ENCODE data around the gene SPEF2.

GRCh38 chr5:35790457-35790822 is 172.8 kb downstream of the SPEF2 start:
- TF ChIP-seq, protein P1, sequence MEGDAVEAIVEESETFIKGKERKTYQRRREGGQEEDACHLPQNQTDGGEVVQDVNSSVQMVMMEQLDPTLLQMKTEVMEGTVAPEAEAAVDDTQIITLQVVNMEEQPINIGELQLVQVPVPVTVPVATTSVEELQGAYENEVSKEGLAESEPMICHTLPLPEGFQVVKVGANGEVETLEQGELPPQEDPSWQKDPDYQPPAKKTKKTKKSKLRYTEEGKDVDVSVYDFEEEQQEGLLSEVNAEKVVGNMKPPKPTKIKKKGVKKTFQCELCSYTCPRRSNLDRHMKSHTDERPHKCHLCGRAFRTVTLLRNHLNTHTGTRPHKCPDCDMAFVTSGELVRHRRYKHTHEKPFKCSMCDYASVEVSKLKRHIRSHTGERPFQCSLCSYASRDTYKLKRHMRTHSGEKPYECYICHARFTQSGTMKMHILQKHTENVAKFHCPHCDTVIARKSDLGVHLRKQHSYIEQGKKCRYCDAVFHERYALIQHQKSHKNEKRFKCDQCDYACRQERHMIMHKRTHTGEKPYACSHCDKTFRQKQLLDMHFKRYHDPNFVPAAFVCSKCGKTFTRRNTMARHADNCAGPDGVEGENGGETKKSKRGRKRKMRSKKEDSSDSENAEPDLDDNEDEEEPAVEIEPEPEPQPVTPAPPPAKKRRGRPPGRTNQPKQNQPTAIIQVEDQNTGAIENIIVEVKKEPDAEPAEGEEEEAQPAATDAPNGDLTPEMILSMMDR (IDR thresholded peaks at IDR 0.05) = no peak
- TF ChIP-seq POLR2A (IDR thresholded peaks at IDR 0.05) = no peak

Measured in suprapubic skin (tissue), 3 donors.